ENCODE data around the gene SORCS1.

SORCS1 gene

GRCh38 chr10:106873770-106874603, 290.5 kb downstream of the SORCS1 start:
- DNase-seq, result no peak

- DNase-seq, result no peak
Measured at GRCh38 chr10:106872176-106872575, 292.3 kb downstream of the SORCS1 start.

GRCh38 chr10:106866244-106866845, 298.2 kb downstream of the SORCS1 start:
- no peak for DNase-seq

- no peak for DNase-seq
Measured at GRCh38 chr10:106864031-106864430, 300.5 kb downstream of the SORCS1 start.

GRCh38 chr10:106863549-106863948, 301.0 kb downstream of the SORCS1 start:
- DNase-seq, result no peak

GRCh38 chr10:106859892-106860652, 304.4 kb downstream of the SORCS1 start:
- DNase-seq, result no peak

GRCh38 chr10:106857728-106858127, 306.8 kb downstream of the SORCS1 start:
- no peak for DNase-seq

GRCh38 chr10:106857213-106857612, 307.3 kb downstream of the SORCS1 start:
- no peak for DNase-seq

- DNase-seq, result no peak
Measured at GRCh38 chr10:106836933-106837663, 327.4 kb downstream of the SORCS1 start.

- DNase-seq, result no peak
Measured at GRCh38 chr10:106832846-106833245, 331.7 kb downstream of the SORCS1 start.

GRCh38 chr10:106830471-106830870, 334.0 kb downstream of the SORCS1 start:
- DNase-seq, result no peak

- DNase-seq, result no peak
Measured at GRCh38 chr10:106830006-106830405, 334.5 kb downstream of the SORCS1 start.

- DNase-seq, result no peak
Measured at GRCh38 chr10:106826716-106827115, 337.8 kb downstream of the SORCS1 start.

- no peak for DNase-seq
Measured at GRCh38 chr10:106825576-106826364, 338.7 kb downstream of the SORCS1 start.

- no peak for DNase-seq
Measured at GRCh38 chr10:106820579-106820978, 343.9 kb downstream of the SORCS1 start.

- DNase-seq, result no peak
Measured at GRCh38 chr10:106819490-106819889, 345.0 kb downstream of the SORCS1 start.

GRCh38 chr10:106816318-106817085, 348.0 kb downstream of the SORCS1 start:
- no peak for DNase-seq

- no peak for DNase-seq
Measured at GRCh38 chr10:106815427-106816043, 349.0 kb downstream of the SORCS1 start.

- DNase-seq, result no peak
Measured at GRCh38 chr10:106804992-106805582, 359.4 kb downstream of the SORCS1 start.

- no peak for DNase-seq
Measured at GRCh38 chr10:106802949-106803348, 361.6 kb downstream of the SORCS1 start.

Data from CD4-positive, alpha-beta T cell treated with Interleukin-17A for 4 hours (primary cell).